Thyroid gland (tissue), 4 donors: ENCODE data around the gene PCID2. TPM values are rescaled to one million over a fixed set of nuclear protein-coding genes. Genes with fewer than 3 reads are reported as not detected.

ENCODE experiments used
- DNase-seq, 2 donors: peaks; one replicate each; pipeline ENCODE4 v3.0.0-alpha.2; 2019
- H3K27ac ChIP-seq, 3 donors: fragments of 200-600 bp; sonication (generic); 1 replicate in 2 of 3; 2 replicates in 1 of 3; pipeline ENCODE4 v1.5.1; 2016 to 2019; ENCODE audit warnings: mild to moderate bottlenecking in 1 of 3, moderate library complexity in 1 of 3
- H3K27me3 ChIP-seq: fragments of 200-600 bp; sonication (generic); one replicate; pipeline ENCODE4 v1.5.1; 2019
- H3K36me3 ChIP-seq, 2 donors: fragments of 200-600 bp; sonication (generic); one replicate each; pipeline ENCODE4 v1.5.1; 2016 to 2019
- H3K4me1 ChIP-seq, 2 donors: fragments of 200-600 bp; sonication (generic); one replicate each; pipeline ENCODE4 v1.5.1; 2017 to 2019
- H3K4me3 ChIP-seq, 3 donors: fragments of 200-600 bp; sonication (generic); replicated peaks in 1 of 3; 1 replicate in 2 of 3; 2 replicates in 1 of 3; pipeline ENCODE4 v1.5.1; 2016; ENCODE audit warnings: mild to moderate bottlenecking in 1 of 3
- H3K9me3 ChIP-seq: fragments of 200-600 bp; sonication (generic); one replicate; pipeline ENCODE4 v1.5.1; 2017
- CTCF ChIP-seq, 6 experiments: fragments of 200-600 bp in 3 of 6; fragments of 450-650 bp in 3 of 6; sonication (generic) in 3 of 6; IDR thresholded peaks; one replicate each; pipeline ENCODE4 v1.5.1; 2016 to 2019; ENCODE audit warnings: antibody characterized with exemption in 6 of 6, mild to moderate bottlenecking in 2 of 6, inconsistent platforms in 1 of 6, moderate library complexity in 1 of 6
- POLR2A ChIP-seq, 2 donors: fragments of 450-650 bp; IDR thresholded peaks; one replicate each; pipeline ENCODE4 v1.6.1; 2017; ENCODE audit warnings: antibody characterized with exemption in 2 of 2, mild to moderate bottlenecking in 2 of 2, moderate library complexity in 1 of 2
- whole genome bisulfite sequencing, 2 donors: methylation state at CpG; one replicate each; pipeline ENCODE4 v1.1.5; 2017; 5-methylcytosine and 5-hydroxymethylcytosine counted together
- intact Hi-C: fragments of 100-400 bp; cut with DNase I; formaldehyde crosslinking; loops from one replicate; pipeline ENCODE4 v1.15.1; 2023
- total RNA-seq, 4 donors: library from RNA; depleted of rRNA; stranded (reverse); fragments of >200 nt; gene quantifications; one replicate each; pipeline ENCODE4 v1.2.3, GENCODE V29; 2016

The PCID2 gene
- total RNA-seq, 4 donors from 2014 or later = 50.5 to 75.6 (median 56.5) TPM

- Histone ChIP-seq H3K27me3 (no peaks in the 10 kb centered on the region), H3K36me3 (no peaks in the 10 kb centered on the region), H3K4me3 (peak within 1 kb of the TSS; percentile 89 to 97 (median 94)), H3K27ac (peak within 1 kb of the TSS; percentile 90 to 99 (median 98)), H3K4me1 (peaks cover 24 to 34% of the 10 kb centered on the region in 2 donors), H3K9me3 (no peaks in the 10 kb centered on the region)
- TF ChIP-seq CTCF (IDR thresholded peaks at IDR 0.05) (no peak), POLR2A (IDR thresholded peaks at IDR 0.05) (peak in 1 of 2 donors; percentile 40)
- no CpG with 5 or more reads among the region's 66 CpGs for WGBS, 2 donors
- peak; percentile 77 to 82 for DNase-seq
- intact Hi-C loops = loop anchor here (5.0 kb wide), 1 partner anchor 52 kb away; the partner anchor contains the start of gene PROZ
Observed at GRCh38 chr13:113209336-113209758, 878 bp upstream of the PCID2 start, which contains the start of gene CUL4A. CUL4A (plus strand) TSS chr13:113209613; CDS start chr13:113209628, 15 bp downstream.

- Histone ChIP-seq H3K9me3 (no peaks in the 10 kb centered on the region), H3K36me3 (no peaks in the 10 kb centered on the region), H3K27ac (peak overlapping the region; percentile 90 to 99 (median 98)), H3K4me3 (peak overlapping the region; percentile 89 to 97 (median 94)), H3K27me3 (no peaks in the 10 kb centered on the region), H3K4me1 (peaks cover 28 to 31% of the 10 kb centered on the region in 2 donors)
- 0 to 1% methylated on average over 19 to 21 of the region's 44 CpGs for WGBS, 2 donors
- DNase-seq = peak; percentile 41 to 45
- TF ChIP-seq CTCF (IDR thresholded peaks at IDR 0.05) (peak in 1 of 6 experiments; percentile 5), POLR2A (IDR thresholded peaks at IDR 0.05) (no peak)
- intact Hi-C loops = loop anchor here (5.0 kb wide), 1 partner anchor 51 kb away; the partner anchor contains the start of gene PROZ
Observed at GRCh38 chr13:113207890-113208420, 514 bp downstream of the PCID2 start.

GRCh38 chr13:113207460-113207859 lies 1.0 kb downstream of the PCID2 start:
- no peak for DNase-seq
- Histone ChIP-seq H3K36me3 (no peaks in the 10 kb centered on the region), H3K4me3 (peak overlapping the region in 2 of 3 donors; percentile 89 to 97), H3K4me1 (peaks cover 29 to 31% of the 10 kb centered on the region in 2 donors), H3K9me3 (no peaks in the 10 kb centered on the region), H3K27ac (peak overlapping the region in 1 of 3 donors; percentile 90), H3K27me3 (no peaks in the 10 kb centered on the region)
- intact Hi-C loops = loop anchor here (5.0 kb wide), 1 partner anchor 50 kb away; the partner anchor contains the start of gene PROZ
- no peak for TF ChIP-seq POLR2A (IDR thresholded peaks at IDR 0.05)
- TF ChIP-seq CTCF (IDR thresholded peaks at IDR 0.05) = no peak
- 42 to 55% methylated on average over 3 of the region's 3 CpGs for WGBS, 2 donors

GRCh38 chr13:113205428-113205931 lies 3.0 kb downstream of the PCID2 start:
- 76 to 89% methylated on average over 5 of the region's 5 CpGs for WGBS, 2 donors
- intact Hi-C loops = loop anchor here (5.0 kb wide), 1 partner anchor 48 kb away; the partner anchor contains the start of gene PROZ
- Histone ChIP-seq H3K36me3 (no peaks in the 10 kb centered on the region), H3K9me3 (no peaks in the 10 kb centered on the region), H3K27ac (no peak overlapping the region), H3K27me3 (no peaks in the 10 kb centered on the region), H3K4me1 (peaks cover 18 to 20% of the 10 kb centered on the region in 2 donors), H3K4me3 (no peak overlapping the region)
- DNase-seq = no peak
- no peak for TF ChIP-seq CTCF (IDR thresholded peaks at IDR 0.05)
- TF ChIP-seq POLR2A (IDR thresholded peaks at IDR 0.05) = no peak

- TF ChIP-seq POLR2A (IDR thresholded peaks at IDR 0.05) (no peak), CTCF (IDR thresholded peaks at IDR 0.05) (no peak)
- Histone ChIP-seq H3K36me3 (peaks cover 2% of the 10 kb centered on the region in 2 donors), H3K27ac (no peak overlapping the region), H3K4me3 (no peak overlapping the region), H3K9me3 (no peaks in the 10 kb centered on the region), H3K4me1 (peaks cover 17 to 20% of the 10 kb centered on the region in 2 donors), H3K27me3 (no peaks in the 10 kb centered on the region)
- DNase-seq = no peak
- intact Hi-C loops = no loop called here
- 90 to 100% methylated on average over 1 to 5 of the region's 5 CpGs for WGBS, 2 donors
Observed at GRCh38 chr13:113204378-113204734, 4.1 kb downstream of the PCID2 start.
